Neural progenitor cell (in vitro differentiated cells): ENCODE measurements around the gene EGFR.

ENCODE experiments used
- EZH2 ChIP-seq: fragments of 200-600 bp; sonication (generic); IDR thresholded peaks from 2 replicates; pipeline ENCODE4 v1.6.1; 2017; ENCODE audit warnings: antibody characterized with exemption, mild to moderate bottlenecking, moderate library complexity
- EZH2phosphoT487 ChIP-seq: fragments of 200-600 bp; sonication (generic); IDR thresholded peaks from 2 replicates; pipeline ENCODE4 v1.6.1; 2017; ENCODE audit warnings: antibody characterized with exemption
- TF ChIP-seq, protein P1 (sequence below): fragments of 200-600 bp; sonication (generic); IDR thresholded peaks from 2 replicates; pipeline ENCODE4 v1.5.1; 2017; ENCODE audit warnings: antibody characterized with exemption, mild to moderate bottlenecking

DNA sequence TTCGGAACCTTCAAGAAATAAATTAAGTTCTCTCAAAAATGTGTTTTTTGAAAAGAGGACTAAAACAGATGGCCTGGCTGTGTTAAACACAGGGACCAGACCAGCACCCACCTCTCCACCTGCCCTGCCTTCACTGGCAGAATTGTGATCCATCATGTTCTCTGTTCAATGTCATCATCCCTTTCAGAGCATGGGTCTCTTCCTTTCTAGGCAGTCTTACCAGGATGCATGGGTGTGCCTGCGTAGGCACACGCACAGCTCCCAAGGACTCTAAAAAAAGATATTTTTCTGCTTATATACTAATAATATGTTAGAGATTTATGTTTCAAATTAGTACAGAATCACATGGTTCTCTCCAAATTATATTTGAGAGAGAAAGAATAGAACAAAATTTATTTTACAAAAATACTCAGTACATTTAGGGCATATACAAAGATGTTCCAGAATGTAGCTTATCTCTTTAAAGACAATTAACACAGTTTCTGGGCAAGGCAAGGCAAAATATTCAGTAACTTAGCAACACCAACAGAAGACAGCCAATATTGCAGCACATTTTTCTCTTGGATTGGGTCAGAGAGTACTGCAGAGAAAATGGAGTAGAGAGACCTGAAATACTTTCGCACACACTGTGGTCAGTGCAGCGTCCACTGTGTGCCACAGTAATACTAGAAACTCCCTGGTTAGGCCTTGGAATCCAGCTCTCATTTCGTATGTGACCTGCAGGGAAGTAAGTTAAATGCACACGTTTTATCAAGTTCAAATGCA lies 52.8 kb downstream of the EGFR start:
- TF ChIP-seq, protein P1, sequence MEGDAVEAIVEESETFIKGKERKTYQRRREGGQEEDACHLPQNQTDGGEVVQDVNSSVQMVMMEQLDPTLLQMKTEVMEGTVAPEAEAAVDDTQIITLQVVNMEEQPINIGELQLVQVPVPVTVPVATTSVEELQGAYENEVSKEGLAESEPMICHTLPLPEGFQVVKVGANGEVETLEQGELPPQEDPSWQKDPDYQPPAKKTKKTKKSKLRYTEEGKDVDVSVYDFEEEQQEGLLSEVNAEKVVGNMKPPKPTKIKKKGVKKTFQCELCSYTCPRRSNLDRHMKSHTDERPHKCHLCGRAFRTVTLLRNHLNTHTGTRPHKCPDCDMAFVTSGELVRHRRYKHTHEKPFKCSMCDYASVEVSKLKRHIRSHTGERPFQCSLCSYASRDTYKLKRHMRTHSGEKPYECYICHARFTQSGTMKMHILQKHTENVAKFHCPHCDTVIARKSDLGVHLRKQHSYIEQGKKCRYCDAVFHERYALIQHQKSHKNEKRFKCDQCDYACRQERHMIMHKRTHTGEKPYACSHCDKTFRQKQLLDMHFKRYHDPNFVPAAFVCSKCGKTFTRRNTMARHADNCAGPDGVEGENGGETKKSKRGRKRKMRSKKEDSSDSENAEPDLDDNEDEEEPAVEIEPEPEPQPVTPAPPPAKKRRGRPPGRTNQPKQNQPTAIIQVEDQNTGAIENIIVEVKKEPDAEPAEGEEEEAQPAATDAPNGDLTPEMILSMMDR: no peak
- TF ChIP-seq EZH2: no peak
- TF ChIP-seq EZH2phosphoT487: no peak
